Measurements from ENCODE around the gene PRKCQ. TPM values are rescaled to one million over a fixed set of nuclear protein-coding genes. Genes with fewer than 3 reads are reported as not detected.

PRKCQ gene
- total and polyA plus RNA-seq, 2 of the 13 experiments (the other 11 are each of a cell fraction or from before 2014, with no cell fraction given): 0.13 to 0.35 TPM

- CTCF ChIA-PET (ENCODE audit: low intra/inter-chr PET ratio, low total read pairs): no interaction called here
- WGBS (ENCODE audit: low lambda C conversion rate): 20% methylated on average over 4 of the region's 4 CpGs
Observed at GRCh38 chr10:6615971-6616370, 35.9 kb upstream of the PRKCQ start.

More at GRCh38 chr10:6615971-6616370, 35.9 kb upstream of the PRKCQ start:
- Histone ChIP-seq H3K9ac (ENCODE audit: insufficient read depth, low read depth, low read length) (no peak overlapping the region), H3K4me1 (ENCODE audit: insufficient read depth, low read length) (no peaks in the 10 kb centered on the region), H3K27me3 (ENCODE audit: control insufficient read depth in 1 of 2, insufficient read depth in 2 of 2, low read length in 2 of 2) (peaks cover 0 to 5% of the 10 kb centered on the region in 2 experiments; a peak in 1 of 5 replicates), H3K27ac (ENCODE audit: extremely low read length, insufficient read depth, low read length) (no peak overlapping the region), H2AFZ (ENCODE audit: low read length) (no peak overlapping the region), H3K9me3 (ENCODE audit: low read length) (no peaks in the 10 kb centered on the region), H4K20me1 (ENCODE audit: insufficient read depth, low read length) (no peaks in the 10 kb centered on the region), H3K79me2 (ENCODE audit: insufficient read depth, low read length) (no peaks in the 10 kb centered on the region), H3K36me3 (replicated peaks in 1 of 2; ENCODE audit: control insufficient read depth in 1 of 2, insufficient read depth in 2 of 2, low read length in 2 of 2) (no peaks in the 10 kb centered on the region), H3K4me2 (ENCODE audit: low read depth, low read length) (no peak overlapping the region), H3K4me3 (replicated peaks in 1 of 3; ENCODE audit: insufficient read depth in 1 of 3, low read depth in 2 of 3, low read length in 3 of 3) (no peak overlapping the region)
- POLR2A ChIA-PET: no interaction called here
- TF ChIP-seq ARID3A (IDR thresholded peaks at IDR 0.05; ENCODE audit: low read depth, low read length): no peak
- TF ChIP-seq PPARG (CRISPR knock-in tag; conservative IDR thresholded peaks at IDR 0.05): no peak
- no peak for TF ChIP-seq MEIS2 (CRISPR knock-in tag; IDR thresholded peaks at IDR 0.05)
- no peak for TF ChIP-seq CEBPZ (IDR thresholded peaks at IDR 0.05; ENCODE audit: low read length)
- no peak for TF ChIP-seq KAT8 (CRISPR knock-in tag; IDR thresholded peaks at IDR 0.05)
- no peak for TF ChIP-seq SCMH1 (CRISPR knock-in tag; IDR thresholded peaks at IDR 0.05; ENCODE audit: borderline replicate concordance)
- TF ChIP-seq ISX (CRISPR knock-in tag; conservative IDR thresholded peaks at IDR 0.05): no peak
- TF ChIP-seq ZNF777 (CRISPR knock-in tag; IDR thresholded peaks at IDR 0.05): no peak
- no peak for TF ChIP-seq ETS1 (CRISPR knock-in tag; IDR thresholded peaks at IDR 0.05)
- no peak for TF ChIP-seq PITX1 (CRISPR knock-in tag; IDR thresholded peaks at IDR 0.05)
- no peak for TF ChIP-seq ZFP62 (CRISPR knock-in tag; IDR thresholded peaks at IDR 0.05)
- no TSS peak for BruUV-seq (replicated peaks)
- intact Hi-C loops (cut with micrococcal nuclease; ENCODE audit: unreplicated experiment): no loop called here
- in situ Hi-C loops (cut with HindIII; ENCODE audit: extremely low pct_ligation_motif_present, low pct_unique_long_range_greater_than_20kb): no loop called here
- FAIRE-seq (no peak), DNase-seq (ENCODE audit: low spot score) (no peak), ATAC-seq (no peak)

Data from HepG2 (cell line).